DOHH2 (cell line): ENCODE results near the gene SLC9A7.

Experiments used
- CTCF ChIP-seq: fragments of 200-600 bp; sonication (generic); IDR thresholded peaks from one replicate; pipeline ENCODE4 v1.5.1; 2014; ENCODE audit warnings: antibody characterized with exemption, mild to moderate bottlenecking, low read depth, low read length; ENCODE audit not compliant: poor library complexity, severe bottlenecking
- EZH2phosphoT487 ChIP-seq: fragments of 200-600 bp; sonication (generic); IDR thresholded peaks from 2 replicates; pipeline ENCODE4 v1.6.1; 2017; ENCODE audit warnings: borderline replicate concordance, mild to moderate bottlenecking, antibody characterized with exemption, low read length, moderate library complexity, mixed read lengths

DNA sequence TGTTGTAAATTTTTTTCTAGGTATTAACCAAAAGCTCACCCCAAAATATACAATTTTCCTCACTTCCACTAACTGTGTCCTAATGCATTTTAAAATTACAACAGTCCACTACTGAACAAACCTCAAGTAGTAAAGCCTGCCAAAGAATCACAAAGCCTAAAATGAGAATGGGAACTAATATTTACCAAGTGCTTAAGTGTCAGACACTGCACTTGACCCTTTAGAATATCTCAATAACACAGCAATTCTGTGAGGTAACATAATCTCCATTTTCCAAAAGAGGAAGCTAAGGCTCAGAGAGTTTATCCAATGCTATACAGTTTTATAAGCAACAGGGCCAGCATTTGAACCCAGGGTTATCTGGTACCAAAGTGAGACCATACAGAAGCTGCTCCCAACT lies 4.9 kb downstream of the SLC9A7 start:
- TF ChIP-seq CTCF = no peak
- TF ChIP-seq EZH2phosphoT487 = no peak
